GM12878 (cell line): ENCODE data around the gene POLA2. TPM values are rescaled to one million over a fixed set of nuclear protein-coding genes. Genes with fewer than 3 reads are reported as not detected.

Source experiments
- BACH1 ChIP-seq: fragments of 450-650 bp; IDR thresholded peaks from 2 replicates; pipeline ENCODE4 v1.6.1; 2017; ENCODE audit warnings: mild to moderate bottlenecking, borderline replicate concordance
- BCLAF1 ChIP-seq: fragments of 450-650 bp; IDR thresholded peaks from 2 replicates; pipeline ENCODE4 v1.6.1; 2017; ENCODE audit warnings: antibody characterized with exemption, mild to moderate bottlenecking, moderate library complexity
- BHLHE40 ChIP-seq, 2 experiments: fragments of 450-650 bp in 1 of 2; IDR thresholded peaks; 2 replicates each; pipeline ENCODE4 v1.6.1; 2011 to 2017; ENCODE audit warnings: low read depth in 2 of 2, borderline replicate concordance in 1 of 2, improper control_type of control experiment in 1 of 2, low read length in 1 of 2, mild to moderate bottlenecking in 1 of 2
- BRCA1 ChIP-seq: IDR thresholded peaks from 2 replicates; pipeline ENCODE4 v1.6.1; 2011; ENCODE audit warnings: low read depth, low read length, improper control_type of control experiment
- CBFB ChIP-seq: IDR thresholded peaks from 2 replicates; pipeline ENCODE4 v1.6.1; 2016; ENCODE audit warnings: antibody characterized with exemption, low read depth
- CBX3 ChIP-seq: fragments of 200-600 bp; sonication (generic); IDR thresholded peaks from 2 replicates; pipeline ENCODE4 v1.6.1; 2016; ENCODE audit warnings: low read depth, borderline replicate concordance
- EED ChIP-seq: sonication (generic); IDR thresholded peaks from 2 replicates; pipeline ENCODE4 v1.6.1; 2016; ENCODE audit warnings: antibody characterized with exemption, low read depth
- HDAC6 ChIP-seq: fragments of 200-600 bp; sonication (generic); IDR thresholded peaks from one replicate; pipeline ENCODE4 v1.8.0; 2017; ENCODE audit warnings: antibody characterized with exemption; ENCODE audit not compliant: unreplicated experiment
- HDGF ChIP-seq: fragments of 450-650 bp; IDR thresholded peaks from 2 replicates; pipeline ENCODE4 v1.6.1; 2016; ENCODE audit warnings: antibody characterized with exemption
- IKZF1 ChIP-seq: fragments of 450-650 bp; conservative IDR thresholded peaks from 2 replicates; pipeline ENCODE4 v1.6.1; 2017; ENCODE audit warnings: antibody characterized with exemption, mild to moderate bottlenecking
- JUNB ChIP-seq: IDR thresholded peaks from 2 replicates; pipeline ENCODE4 v1.6.1; 2016; ENCODE audit warnings: antibody characterized with exemption, mild to moderate bottlenecking
- MXI1 ChIP-seq: fragments of 150-350 bp; IDR thresholded peaks from 2 replicates; pipeline ENCODE4 v1.6.1; 2011; ENCODE audit warnings: low read depth, mild to moderate bottlenecking, inconsistent platforms, low read length, improper control_type of control experiment
- MYB ChIP-seq: fragments of 150-350 bp; IDR thresholded peaks from 2 replicates; pipeline ENCODE4 v1.6.1; 2014; ENCODE audit warnings: mild to moderate bottlenecking, low read depth, low read length, borderline replicate concordance
- NBN ChIP-seq: fragments of 450-650 bp; IDR thresholded peaks from 2 replicates; pipeline ENCODE4 v1.6.1; 2016
- NFYA ChIP-seq: IDR thresholded peaks from 2 replicates; pipeline ENCODE4 v1.6.1; 2011; ENCODE audit warnings: low read depth, mild to moderate bottlenecking, low read length, improper control_type of control experiment, borderline replicate concordance
- PML ChIP-seq: IDR thresholded peaks from 2 replicates; pipeline ENCODE4 v1.6.1; 2012; ENCODE audit warnings: low read length, inconsistent platforms
- POU2F2 ChIP-seq: IDR thresholded peaks from 3 replicates; pipeline ENCODE4 v1.6.1; 2011; ENCODE audit warnings: low read depth, mild to moderate bottlenecking, low read length, borderline replicate concordance
- SIN3A ChIP-seq: IDR thresholded peaks from 2 replicates; pipeline ENCODE4 v1.6.1; 2012; ENCODE audit warnings: low read depth, low read length, improper control_type of control experiment
- SMARCA5 ChIP-seq: fragments of 450-650 bp; IDR thresholded peaks from 2 replicates; pipeline ENCODE4 v1.6.1; 2017; ENCODE audit warnings: mild to moderate bottlenecking
- TARDBP ChIP-seq: IDR thresholded peaks from 2 replicates; pipeline ENCODE4 v1.6.1; 2016; ENCODE audit warnings: borderline replicate concordance
- TBL1XR1 ChIP-seq: IDR thresholded peaks from 2 replicates; pipeline ENCODE4 v1.6.1; 2012; ENCODE audit warnings: low read depth, low read length, improper control_type of control experiment
- TCF12 ChIP-seq: IDR thresholded peaks from 2 replicates; pipeline ENCODE4 v1.6.1; 2011; ENCODE audit warnings: low read depth, mild to moderate bottlenecking, low read length
- YY1 ChIP-seq: IDR thresholded peaks from 2 replicates; pipeline ENCODE4 v1.6.1; 2011; ENCODE audit warnings: low read depth, mild to moderate bottlenecking, low read length
- ZBED1 ChIP-seq: IDR thresholded peaks from 2 replicates; pipeline ENCODE4 v1.6.1; 2016; ENCODE audit warnings: borderline replicate concordance
- ZNF24 ChIP-seq: fragments of 450-650 bp; IDR thresholded peaks from 2 replicates; pipeline ENCODE4 v1.6.1; 2017; ENCODE audit warnings: antibody characterized with exemption, mild to moderate bottlenecking
- polyA plus RNA-seq, 11 experiments: library from polyadenylated mRNA; depleted of rRNA in 4 of 11; unstranded in 6 of 11; stranded (reverse) in 5 of 11; fragments of >200 nt; fragmentation: Nextera tagmentation in 4 of 11; fragmentation: Illumina TruSeq in 1 of 11; extraction: Ambion mirVana in 4 of 11; extraction: Trizol in 1 of 11; gene quantifications; 1 replicate in 1 of 11; 2 replicates in 10 of 11; pipeline versions ENCODE4 v1.2.1 to v1.2.3, GENCODE V29; 2011 to 2016; ENCODE audit warnings: inconsistent platforms in 2 of 11, missing spikeins in 2 of 11, low read depth in 1 of 11
- total RNA-seq, 4 experiments: library from RNA; depleted of rRNA in 3 of 4; stranded (reverse); fragments of >200 nt in 3 of 4; fragmentation: Illumina TruSeq in 1 of 4; extraction: Trizol in 1 of 4; gene quantifications; 2 replicates each; pipeline versions ENCODE4 v1.2.1 to v1.2.3, GENCODE V29; 2013 to 2021
- TF ChIP-seq, protein P1 (sequence below): IDR thresholded peaks from 2 replicates; pipeline ENCODE4 v1.6.1; 2011; ENCODE audit warnings: borderline replicate concordance, low read depth, mild to moderate bottlenecking, moderate library complexity, low read length; ENCODE audit not compliant: insufficient read depth, poor library complexity, severe bottlenecking
- TF ChIP-seq, protein P2 (sequence below): fragments of 450-650 bp; IDR thresholded peaks from 2 replicates; pipeline ENCODE4 v1.6.1; 2016; ENCODE audit warnings: mild to moderate bottlenecking
- TF ChIP-seq, protein P3 (sequence below): fragments of 450-650 bp; IDR thresholded peaks from 2 replicates; pipeline ENCODE4 v1.6.1; 2017; ENCODE audit warnings: low read depth, mild to moderate bottlenecking, moderate library complexity

POLA2 gene
- total and polyA plus RNA-seq, 10 of the 15 experiments (the other 5 are each of a cell fraction or from before 2014, with no cell fraction given): 4.2 to 121 (median 56.2) TPM

- TF ChIP-seq BCLAF1: no peak
- no peak for TF ChIP-seq IKZF1
- no peak for TF ChIP-seq BACH1
- TF ChIP-seq TCF12: no peak
- no peak for TF ChIP-seq CBX3
- peak; percentile 33; the same call in 1 of the 2 replicates for TF ChIP-seq NBN
- no peak for TF ChIP-seq ZBED1
- TF ChIP-seq BRCA1: no peak
- peak; percentile 16; the same call in 1 of the 2 replicates for TF ChIP-seq SMARCA5
- no peak for TF ChIP-seq NFYA
- TF ChIP-seq ZNF24: no peak
- TF ChIP-seq, protein P1, sequence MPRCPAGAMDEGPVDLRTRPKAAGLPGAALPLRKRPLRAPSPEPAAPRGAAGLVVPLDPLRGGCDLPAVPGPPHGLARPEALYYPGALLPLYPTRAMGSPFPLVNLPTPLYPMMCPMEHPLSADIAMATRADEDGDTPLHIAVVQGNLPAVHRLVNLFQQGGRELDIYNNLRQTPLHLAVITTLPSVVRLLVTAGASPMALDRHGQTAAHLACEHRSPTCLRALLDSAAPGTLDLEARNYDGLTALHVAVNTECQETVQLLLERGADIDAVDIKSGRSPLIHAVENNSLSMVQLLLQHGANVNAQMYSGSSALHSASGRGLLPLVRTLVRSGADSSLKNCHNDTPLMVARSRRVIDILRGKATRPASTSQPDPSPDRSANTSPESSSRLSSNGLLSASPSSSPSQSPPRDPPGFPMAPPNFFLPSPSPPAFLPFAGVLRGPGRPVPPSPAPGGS: no peak
- TF ChIP-seq HDAC6: no peak
- TF ChIP-seq POU2F2: no peak
- TF ChIP-seq BHLHE40 (IDR thresholded peaks at IDR 0.05; ENCODE audit: borderline replicate concordance in 1 of 2, low read depth in 2 of 2, low read length in 1 of 2): no peak
- no peak for TF ChIP-seq EED
- TF ChIP-seq TARDBP: no peak
- TF ChIP-seq YY1: peak; percentile 86
- no peak for TF ChIP-seq MYB
- TF ChIP-seq JUNB: no peak
- no peak for TF ChIP-seq HDGF
- TF ChIP-seq, protein P2, sequence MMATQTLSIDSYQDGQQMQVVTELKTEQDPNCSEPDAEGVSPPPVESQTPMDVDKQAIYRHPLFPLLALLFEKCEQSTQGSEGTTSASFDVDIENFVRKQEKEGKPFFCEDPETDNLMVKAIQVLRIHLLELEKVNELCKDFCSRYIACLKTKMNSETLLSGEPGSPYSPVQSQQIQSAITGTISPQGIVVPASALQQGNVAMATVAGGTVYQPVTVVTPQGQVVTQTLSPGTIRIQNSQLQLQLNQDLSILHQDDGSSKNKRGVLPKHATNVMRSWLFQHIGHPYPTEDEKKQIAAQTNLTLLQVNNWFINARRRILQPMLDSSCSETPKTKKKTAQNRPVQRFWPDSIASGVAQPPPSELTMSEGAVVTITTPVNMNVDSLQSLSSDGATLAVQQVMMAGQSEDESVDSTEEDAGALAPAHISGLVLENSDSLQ: no peak; the same call in 1 of the 2 replicates
- TF ChIP-seq SIN3A: no peak
- TF ChIP-seq TBL1XR1: no peak
- TF ChIP-seq MXI1: 0 out of 2 replicates have a peak, but pooled peaks have one; percentile 16
- no peak for TF ChIP-seq PML
- TF ChIP-seq, protein P3, sequence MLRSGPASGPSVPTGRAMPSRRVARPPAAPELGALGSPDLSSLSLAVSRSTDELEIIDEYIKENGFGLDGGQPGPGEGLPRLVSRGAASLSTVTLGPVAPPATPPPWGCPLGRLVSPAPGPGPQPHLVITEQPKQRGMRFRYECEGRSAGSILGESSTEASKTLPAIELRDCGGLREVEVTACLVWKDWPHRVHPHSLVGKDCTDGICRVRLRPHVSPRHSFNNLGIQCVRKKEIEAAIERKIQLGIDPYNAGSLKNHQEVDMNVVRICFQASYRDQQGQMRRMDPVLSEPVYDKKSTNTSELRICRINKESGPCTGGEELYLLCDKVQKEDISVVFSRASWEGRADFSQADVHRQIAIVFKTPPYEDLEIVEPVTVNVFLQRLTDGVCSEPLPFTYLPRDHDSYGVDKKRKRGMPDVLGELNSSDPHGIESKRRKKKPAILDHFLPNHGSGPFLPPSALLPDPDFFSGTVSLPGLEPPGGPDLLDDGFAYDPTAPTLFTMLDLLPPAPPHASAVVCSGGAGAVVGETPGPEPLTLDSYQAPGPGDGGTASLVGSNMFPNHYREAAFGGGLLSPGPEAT: no peak
- TF ChIP-seq CBFB: no peak
Observed at GRCh38 chr11:65329944-65330403, 68.2 kb downstream of the POLA2 start (continued).
